Measurements from ENCODE around the gene TOB1. TPM values are rescaled to one million over a fixed set of nuclear protein-coding genes. Genes with fewer than 3 reads are reported as not detected.

The TOB1 gene
- total and polyA plus RNA-seq, 2 donors (not counting 1 experiment from before 2014, with no cell fraction given): 22.0 to 40.5 TPM

- H4K20me1 ChIP-seq (ENCODE audit: control insufficient read depth, extremely low read depth, insufficient read depth, low read length): no peaks in the 10 kb centered on the region
- H3K4me2 ChIP-seq (ENCODE audit: extremely low read depth, insufficient read depth, low read length): no peak overlapping the region
- DNase-seq (ENCODE audit: low read depth in 2 of 2): no peak
- no peak overlapping the region for H3K27ac ChIP-seq (ENCODE audit: insufficient read depth, low read length)
- no peak overlapping the region for H3K9ac ChIP-seq (ENCODE audit: insufficient read depth, low read length)
- H3K79me2 ChIP-seq (ENCODE audit: control insufficient read depth, insufficient read depth, low read length): no peaks in the 10 kb centered on the region
- TF ChIP-seq CTCF (conservative IDR thresholded peaks at IDR 0.05 in 1 of 2, IDR thresholded peaks at IDR 0.05 in 1 of 2; ENCODE audit: low read depth in 1 of 2, low read length in 2 of 2) (no peak), EZH2 (IDR thresholded peaks at IDR 0.05; ENCODE audit: low read length, missing control alignments) (no peak)
- peaks cover 4% of the 10 kb centered on the region for H3K4me1 ChIP-seq (ENCODE audit: control insufficient read depth, extremely low read depth, insufficient read depth, low read length)
- H3K36me3 ChIP-seq (ENCODE audit: control insufficient read depth, insufficient read depth, low read length): no peaks in the 10 kb centered on the region
- no peaks in the 10 kb centered on the region for H3K27me3 ChIP-seq (ENCODE audit: control insufficient read depth, insufficient read depth, low read length)
- no peak overlapping the region for H3K4me3 ChIP-seq (replicated peaks in 1 of 4; ENCODE audit: control extremely low read depth in 1 of 4, insufficient read depth in 1 of 4, low read depth in 3 of 4, low read length in 4 of 4)
- H2AFZ ChIP-seq (ENCODE audit: low read length): no peak overlapping the region
- H3K9me3 ChIP-seq (ENCODE audit: control insufficient read depth, insufficient read depth, low read depth, low read length): no peaks in the 10 kb centered on the region
Measured at GRCh38 chr17:50837980-50838954, 27.9 kb downstream of the TOB1 start.

GRCh38 chr17:50837286-50837979 is 28.7 kb downstream of the TOB1 start:
- H3K9me3 ChIP-seq (ENCODE audit: control insufficient read depth, insufficient read depth, low read depth, low read length): no peaks in the 10 kb centered on the region
- no peaks in the 10 kb centered on the region for H4K20me1 ChIP-seq (ENCODE audit: control insufficient read depth, extremely low read depth, insufficient read depth, low read length)
- no peak overlapping the region for H3K9ac ChIP-seq (ENCODE audit: insufficient read depth, low read length)
- H3K4me2 ChIP-seq (ENCODE audit: extremely low read depth, insufficient read depth, low read length): no peak overlapping the region
- DNase-seq (ENCODE audit: low read depth in 2 of 2): no peak
- H3K79me2 ChIP-seq (ENCODE audit: control insufficient read depth, insufficient read depth, low read length): no peaks in the 10 kb centered on the region
- TF ChIP-seq EZH2 (IDR thresholded peaks at IDR 0.05; ENCODE audit: low read length, missing control alignments) (no peak), CTCF (conservative IDR thresholded peaks at IDR 0.05 in 1 of 2, IDR thresholded peaks at IDR 0.05 in 1 of 2; ENCODE audit: low read depth in 1 of 2, low read length in 2 of 2) (no peak)
- H3K36me3 ChIP-seq (ENCODE audit: control insufficient read depth, insufficient read depth, low read length): no peaks in the 10 kb centered on the region
- no peaks in the 10 kb centered on the region for H3K27me3 ChIP-seq (ENCODE audit: control insufficient read depth, insufficient read depth, low read length)
- no peak overlapping the region for H3K27ac ChIP-seq (ENCODE audit: insufficient read depth, low read length)
- H2AFZ ChIP-seq (ENCODE audit: low read length): no peak overlapping the region
- H3K4me3 ChIP-seq (replicated peaks in 1 of 4; ENCODE audit: control extremely low read depth in 1 of 4, insufficient read depth in 1 of 4, low read depth in 3 of 4, low read length in 4 of 4): no peak overlapping the region
- peaks cover 4% of the 10 kb centered on the region for H3K4me1 ChIP-seq (ENCODE audit: control insufficient read depth, extremely low read depth, insufficient read depth, low read length)

- no peaks in the 10 kb centered on the region for H4K20me1 ChIP-seq (ENCODE audit: control insufficient read depth, extremely low read depth, insufficient read depth, low read length)
- TF ChIP-seq CTCF (conservative IDR thresholded peaks at IDR 0.05 in 1 of 2, IDR thresholded peaks at IDR 0.05 in 1 of 2; ENCODE audit: low read depth in 1 of 2, low read length in 2 of 2) (no peak), EZH2 (IDR thresholded peaks at IDR 0.05; ENCODE audit: low read length, missing control alignments) (no peak)
- DNase-seq (ENCODE audit: low read depth in 2 of 2): no peak
Measured at GRCh38 chr17:50836826-50837225, 29.3 kb downstream of the TOB1 start.

More at GRCh38 chr17:50836826-50837225, 29.3 kb downstream of the TOB1 start:
- H3K4me3 ChIP-seq (replicated peaks in 1 of 4; ENCODE audit: control extremely low read depth in 1 of 4, insufficient read depth in 1 of 4, low read depth in 3 of 4, low read length in 4 of 4): no peak overlapping the region
- no peaks in the 10 kb centered on the region for H3K9me3 ChIP-seq (ENCODE audit: control insufficient read depth, insufficient read depth, low read depth, low read length)
- H3K27me3 ChIP-seq (ENCODE audit: control insufficient read depth, insufficient read depth, low read length): no peaks in the 10 kb centered on the region
- no peak overlapping the region for H3K9ac ChIP-seq (ENCODE audit: insufficient read depth, low read length)
- no peak overlapping the region for H2AFZ ChIP-seq (ENCODE audit: low read length)
- H3K79me2 ChIP-seq (ENCODE audit: control insufficient read depth, insufficient read depth, low read length): no peaks in the 10 kb centered on the region
- peaks cover 4% of the 10 kb centered on the region for H3K4me1 ChIP-seq (ENCODE audit: control insufficient read depth, extremely low read depth, insufficient read depth, low read length)
- H3K36me3 ChIP-seq (ENCODE audit: control insufficient read depth, insufficient read depth, low read length): no peaks in the 10 kb centered on the region
- H3K27ac ChIP-seq (ENCODE audit: insufficient read depth, low read length): no peak overlapping the region
- H3K4me2 ChIP-seq (ENCODE audit: extremely low read depth, insufficient read depth, low read length): no peak overlapping the region

Measured in fibroblast of lung (primary cell).